ENCODE measurements around the gene CACNA2D2.

CACNA2D2 gene

DNA sequence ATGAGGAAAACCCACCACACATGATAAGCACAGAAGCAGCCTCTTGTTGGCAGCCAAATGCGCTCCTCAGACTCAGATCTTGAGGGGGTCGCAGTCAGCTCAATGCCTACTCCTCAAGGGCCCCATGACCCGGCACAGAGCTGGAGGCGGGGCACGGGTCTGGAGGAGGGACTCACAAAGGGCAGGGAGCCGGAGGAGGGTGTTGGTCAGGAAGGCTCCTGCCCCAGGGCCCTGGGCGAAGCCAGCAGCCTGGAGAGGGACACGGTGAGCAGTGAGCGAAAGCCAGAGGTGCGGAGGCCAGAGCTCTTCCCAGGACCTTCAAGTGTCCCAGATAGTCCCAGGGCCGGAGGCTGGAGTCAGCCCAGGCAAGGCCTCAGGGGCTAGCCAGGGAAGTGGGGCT, 9.8 kb downstream of the CACNA2D2 start:
- DNase-seq = no peak

DNA sequence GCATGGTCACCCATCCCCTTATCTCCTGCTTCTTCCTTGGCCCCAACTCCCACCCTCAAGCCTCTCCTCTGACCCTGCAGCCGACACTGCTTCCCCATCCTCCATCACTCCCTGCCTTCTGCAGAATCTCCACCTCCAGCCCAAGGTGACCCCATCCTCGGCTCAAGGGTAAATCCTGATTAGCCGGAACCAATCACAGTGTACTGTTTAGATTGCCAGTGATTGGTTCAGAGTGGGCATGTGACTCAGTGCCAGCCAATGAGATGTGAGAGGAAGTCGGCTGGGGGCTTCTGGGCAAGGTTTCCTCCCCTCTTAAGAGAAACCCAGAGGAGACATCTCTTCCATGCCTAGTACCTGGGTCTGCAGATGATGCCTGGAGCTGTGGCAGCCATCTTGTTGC, 10.3 kb downstream of the CACNA2D2 start:
- DNase-seq = no peak

DNA sequence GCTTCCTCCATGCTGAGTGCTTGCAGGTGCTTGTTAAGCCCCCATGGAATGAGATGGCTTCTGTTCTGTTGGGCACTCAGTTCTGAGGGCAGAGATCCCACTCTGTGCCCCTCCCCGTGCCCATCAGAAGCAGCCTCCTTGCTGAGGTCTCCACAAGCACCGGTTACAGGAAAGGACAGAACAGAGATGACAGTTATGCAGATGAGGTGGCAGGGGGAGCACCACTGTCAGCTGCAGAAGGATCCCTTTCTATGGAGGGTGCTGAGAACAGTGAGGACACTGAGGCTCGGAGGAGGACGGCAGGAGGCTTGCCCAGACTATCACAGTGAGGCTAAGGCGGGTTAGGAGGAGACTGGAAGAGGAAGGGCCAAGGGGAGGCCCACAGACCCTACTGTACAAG, 12.4 kb downstream of the CACNA2D2 start:
- no peak for DNase-seq

DNA sequence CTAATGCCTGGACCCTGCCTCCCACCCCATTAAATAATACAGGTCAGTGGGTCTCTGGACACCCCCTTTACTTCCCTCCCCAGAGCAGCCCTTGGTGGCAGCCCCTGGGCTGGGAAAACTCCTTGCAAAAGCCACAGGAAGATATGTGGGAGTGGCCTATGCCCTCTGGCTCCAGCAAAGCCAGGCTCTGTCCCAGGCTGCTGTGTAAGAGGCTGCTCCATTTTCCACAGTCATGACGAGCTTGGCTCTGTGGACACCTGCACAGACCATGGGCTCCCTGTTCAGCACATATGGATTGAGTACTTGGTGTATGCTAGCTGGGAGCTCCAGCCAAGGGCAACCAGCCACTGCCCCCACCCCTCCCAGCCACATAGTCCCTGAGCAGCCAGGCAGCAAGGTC, 13.0 kb downstream of the CACNA2D2 start:
- no peak for DNase-seq

DNA sequence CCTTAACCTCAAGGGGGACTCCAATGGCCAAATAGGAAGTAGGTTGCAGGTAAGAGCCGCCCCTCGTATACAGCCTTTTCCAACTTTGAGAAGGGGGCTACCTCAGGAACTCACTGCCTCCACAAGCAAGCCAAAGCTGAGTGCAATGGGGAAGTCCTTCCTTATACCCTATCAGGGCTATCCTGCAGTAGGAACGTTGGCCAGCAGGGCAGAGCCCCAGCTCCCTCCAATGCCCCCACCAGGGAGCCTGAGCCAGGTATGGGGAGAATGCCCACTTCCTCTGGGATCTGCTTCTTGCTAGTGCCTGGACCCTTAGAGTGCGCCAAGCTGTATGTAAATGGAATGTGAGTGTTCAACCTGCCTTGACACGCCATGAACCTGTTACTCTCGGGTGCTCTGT, 16.3 kb downstream of the CACNA2D2 start:
- DNase-seq = no peak

DNA sequence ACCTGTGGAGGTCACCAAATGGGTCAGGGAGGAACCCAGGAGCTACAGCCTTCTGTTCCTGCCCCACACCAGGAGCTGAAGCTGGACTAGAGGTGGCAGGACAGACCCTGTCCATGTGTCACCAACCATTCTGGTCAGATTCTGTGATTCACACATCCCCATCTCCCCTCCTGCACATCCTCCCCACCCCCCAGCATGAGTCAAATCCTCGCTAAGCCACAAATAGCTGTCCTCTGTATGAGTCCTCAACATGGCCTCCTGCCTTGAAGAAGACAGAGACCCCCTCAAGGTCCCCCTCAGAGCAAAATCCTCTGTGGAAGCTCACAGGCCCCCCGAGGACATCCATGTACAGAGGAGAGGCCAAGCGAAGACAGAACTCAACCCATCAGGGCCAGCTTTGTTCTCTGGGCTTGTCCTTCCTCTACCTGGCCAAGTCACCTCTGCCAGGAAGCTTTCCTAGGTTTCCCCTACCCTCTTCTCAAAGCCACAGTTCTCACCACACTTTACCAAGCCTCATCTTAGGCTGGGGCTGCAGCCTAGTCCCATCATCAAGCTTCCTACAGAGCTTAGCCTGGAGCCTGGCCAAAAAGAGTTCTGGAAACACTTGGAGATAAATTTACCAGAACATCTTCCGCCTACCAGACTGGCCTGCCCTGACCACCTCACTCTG, 17.1 kb downstream of the CACNA2D2 start:
- DNase-seq = no peak

DNA sequence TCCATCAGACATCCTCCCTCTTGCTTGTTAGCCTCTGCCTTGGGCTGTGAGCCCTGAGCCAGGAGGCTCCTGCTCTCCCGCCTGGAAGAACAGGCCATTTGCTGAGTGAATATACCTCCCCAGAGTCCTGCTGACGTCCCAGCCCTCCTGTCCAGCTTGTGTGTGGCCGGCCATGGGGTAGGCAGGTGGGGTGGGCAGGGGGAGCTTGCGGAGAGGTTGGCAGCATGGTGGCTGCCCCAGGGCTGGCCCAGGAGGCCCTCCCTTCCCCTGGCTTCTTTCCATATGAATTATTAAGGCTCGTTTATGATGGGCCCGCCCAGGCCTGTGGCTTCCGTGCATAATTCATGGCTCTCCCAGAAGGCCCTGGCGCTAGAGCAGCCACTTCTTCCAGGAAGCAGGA, 18.7 kb downstream of the CACNA2D2 start:
- peak; percentile 23 for DNase-seq

DNA sequence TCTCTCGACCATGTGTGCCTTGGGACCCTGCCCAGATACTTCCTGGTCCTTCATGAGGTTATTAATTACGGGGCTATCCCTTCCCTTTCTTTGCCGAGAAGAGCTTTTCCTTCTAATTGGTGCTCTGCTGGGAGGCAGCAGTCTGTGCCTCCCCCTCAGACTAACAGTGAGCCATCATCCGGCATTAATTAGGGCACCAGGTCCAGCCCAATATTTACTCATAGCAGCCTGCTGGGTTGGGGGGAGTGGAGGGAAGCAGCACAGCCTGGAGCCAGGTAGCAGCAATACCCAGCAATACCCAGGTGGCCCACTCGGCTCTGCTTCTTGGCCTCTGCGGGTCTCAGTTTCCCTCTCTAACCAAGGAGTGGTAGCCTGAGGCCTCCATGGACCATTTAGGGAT, 20.1 kb downstream of the CACNA2D2 start:
- no peak for DNase-seq

DNA sequence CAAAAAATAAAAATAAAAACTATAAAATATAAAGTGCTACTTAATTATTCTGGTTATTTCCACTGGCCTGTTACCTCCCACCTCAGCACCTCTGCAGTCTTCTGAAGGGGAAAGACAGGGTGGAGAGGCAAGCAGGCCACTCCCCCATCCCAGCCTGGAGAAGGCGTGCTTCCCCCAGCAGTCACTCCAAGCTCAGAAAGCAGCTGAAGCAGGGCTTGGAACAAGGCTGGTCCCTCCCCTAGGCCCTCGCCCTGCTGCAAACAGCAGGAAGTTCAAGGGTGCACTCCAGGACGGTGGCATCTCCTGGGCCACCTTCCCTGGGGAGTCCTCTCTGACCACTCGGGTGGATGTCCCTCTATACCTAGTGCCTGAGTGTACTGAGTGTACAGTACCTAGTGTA, 21.4 kb downstream of the CACNA2D2 start:
- no peak for DNase-seq

DNA sequence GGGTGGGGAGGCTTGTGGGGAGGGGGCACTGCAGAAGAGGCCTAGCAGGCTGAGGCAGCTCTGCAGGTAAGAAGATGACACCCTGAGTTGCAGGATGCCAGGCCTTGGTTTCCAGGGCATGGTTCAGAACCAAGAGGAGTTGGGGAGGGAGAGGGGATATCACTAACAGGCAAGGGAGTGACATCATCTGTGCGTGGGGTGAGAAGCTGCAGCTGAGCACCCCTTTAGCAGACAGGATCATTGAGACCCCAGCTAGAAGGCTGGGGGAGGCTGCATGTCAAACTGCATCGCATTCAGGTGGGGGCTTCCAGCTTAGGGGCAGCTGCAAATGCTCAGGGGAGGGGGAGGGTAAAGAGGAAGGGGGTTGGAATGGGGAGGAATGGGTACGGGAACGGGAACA, 23.0 kb downstream of the CACNA2D2 start:
- DNase-seq = no peak

DNA sequence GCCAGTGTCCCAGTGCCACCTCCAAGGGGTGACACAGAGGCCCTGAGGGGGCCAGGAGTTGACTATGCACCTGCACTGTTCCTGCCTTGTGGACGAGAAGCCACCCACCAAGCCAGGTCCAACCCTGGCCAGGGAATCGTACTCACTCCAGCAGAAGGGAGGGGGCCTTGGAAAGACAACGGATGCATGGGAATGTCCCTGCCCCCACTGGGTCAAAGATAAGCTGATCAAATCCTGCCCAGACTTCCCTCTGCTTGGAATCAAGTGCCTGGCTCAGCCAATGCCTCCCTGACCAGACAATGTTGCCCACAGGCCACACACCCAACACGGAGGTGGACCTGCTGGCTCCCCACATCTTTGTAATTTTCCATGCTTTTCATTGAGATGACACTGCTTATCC, 23.9 kb downstream of the CACNA2D2 start:
- DNase-seq = no peak

DNA sequence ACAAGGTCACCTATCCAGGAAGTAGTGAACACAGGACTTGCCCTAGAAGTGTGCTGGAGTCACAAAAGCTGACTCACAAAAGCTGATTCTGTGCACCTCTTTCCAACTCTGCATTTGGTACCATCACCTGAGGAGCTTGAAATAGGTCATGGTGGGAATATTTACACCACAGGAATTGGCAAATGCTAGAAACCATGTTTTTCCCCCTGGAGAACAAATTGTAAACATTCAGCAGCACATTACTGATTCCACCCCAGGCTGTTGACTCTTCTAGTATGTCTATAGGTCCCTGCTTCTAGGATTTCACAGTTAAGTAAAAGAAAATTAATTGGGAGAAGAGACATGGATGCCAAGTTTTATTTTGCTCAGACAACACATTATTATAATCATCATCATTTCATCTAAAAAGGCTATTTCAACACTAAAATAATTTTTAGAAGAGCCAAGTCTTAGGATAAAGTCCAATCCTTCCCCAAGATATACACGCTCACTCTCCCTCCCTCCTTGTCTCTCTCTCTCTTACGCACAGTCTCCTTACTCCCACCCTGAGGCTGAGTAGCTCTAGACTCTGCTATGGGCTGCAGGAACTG, 24.7 kb downstream of the CACNA2D2 start:
- no peak for DNase-seq

DNA sequence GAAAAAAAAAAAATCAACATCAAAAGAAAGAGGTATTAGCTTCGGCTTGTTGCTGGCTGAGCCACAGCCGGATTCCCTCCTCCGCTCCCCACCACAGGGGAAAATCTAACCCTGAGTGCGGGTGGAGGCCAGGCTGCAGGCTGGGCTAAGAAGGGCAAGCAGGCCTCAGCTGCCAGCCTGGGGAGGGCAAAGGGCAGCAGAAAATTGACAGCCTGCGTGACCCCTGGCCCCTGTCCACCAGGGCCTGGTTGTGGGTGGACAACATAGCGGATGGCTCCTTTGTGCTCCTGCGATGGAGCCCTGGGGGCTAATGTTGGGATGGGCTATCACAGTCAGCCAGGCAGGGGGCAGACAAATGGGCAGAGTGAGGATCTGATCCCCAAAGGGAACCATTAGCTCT, 25.4 kb downstream of the CACNA2D2 start:
- DNase-seq = no peak

DNA sequence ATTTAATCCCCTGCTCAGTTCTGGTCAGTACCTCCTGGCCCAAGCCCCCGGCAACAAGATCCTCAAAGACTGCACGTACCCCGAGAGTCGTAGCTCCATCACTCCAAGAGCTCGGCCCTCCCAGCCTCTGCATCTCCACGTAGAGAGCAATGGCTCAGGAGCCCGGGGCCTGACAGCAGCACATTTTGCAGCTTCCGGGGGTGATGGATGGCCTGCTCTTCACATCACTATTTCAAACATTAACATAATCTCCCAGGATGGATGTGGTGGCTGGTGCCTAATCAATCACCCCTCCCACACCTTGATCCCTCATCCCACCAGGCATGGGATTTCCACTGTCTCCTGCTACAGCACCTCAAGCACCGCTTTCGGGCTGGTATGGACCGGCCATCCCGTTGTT, 28.1 kb downstream of the CACNA2D2 start:
- DNase-seq = no peak

DNA sequence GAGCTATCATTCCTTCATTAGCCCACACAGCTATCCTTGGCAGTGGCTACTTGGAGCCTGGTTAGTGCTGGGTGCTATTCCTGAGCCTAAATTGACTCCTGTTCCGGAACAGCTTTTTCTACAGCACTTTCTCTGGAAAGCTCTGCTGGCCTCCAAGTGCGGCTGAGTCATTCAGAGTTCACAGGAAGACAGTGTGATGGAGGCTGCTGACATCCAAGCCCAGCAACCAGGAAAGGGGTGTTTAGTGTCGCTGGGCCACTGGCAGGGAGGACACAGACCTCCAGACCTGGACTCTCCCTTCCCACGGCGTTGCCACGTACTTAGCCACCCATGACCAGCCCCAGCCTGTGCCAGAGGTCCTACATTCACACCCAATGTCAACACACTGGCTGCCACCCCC, 28.7 kb downstream of the CACNA2D2 start:
- no peak for DNase-seq

DNA sequence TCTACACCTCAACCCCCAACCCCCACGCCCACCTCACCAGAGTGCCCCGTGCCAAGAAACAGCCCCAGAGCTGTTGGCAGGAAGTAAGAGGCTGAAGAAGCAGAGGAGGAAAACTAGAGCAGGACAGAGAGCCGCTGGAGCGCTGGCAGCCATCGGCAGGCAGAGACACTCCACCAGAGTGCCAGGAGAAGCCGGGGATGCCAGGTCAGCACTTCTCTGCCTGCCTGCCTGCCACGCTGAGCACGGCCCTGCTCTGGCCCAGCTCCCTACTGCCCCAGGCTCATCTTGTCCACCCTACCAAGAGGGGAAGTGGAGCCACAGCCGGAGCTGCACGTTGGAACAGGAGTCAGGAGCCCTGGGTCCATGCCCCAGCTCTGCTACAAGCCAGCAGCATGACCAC, 29.7 kb downstream of the CACNA2D2 start:
- DNase-seq = no peak

DNA sequence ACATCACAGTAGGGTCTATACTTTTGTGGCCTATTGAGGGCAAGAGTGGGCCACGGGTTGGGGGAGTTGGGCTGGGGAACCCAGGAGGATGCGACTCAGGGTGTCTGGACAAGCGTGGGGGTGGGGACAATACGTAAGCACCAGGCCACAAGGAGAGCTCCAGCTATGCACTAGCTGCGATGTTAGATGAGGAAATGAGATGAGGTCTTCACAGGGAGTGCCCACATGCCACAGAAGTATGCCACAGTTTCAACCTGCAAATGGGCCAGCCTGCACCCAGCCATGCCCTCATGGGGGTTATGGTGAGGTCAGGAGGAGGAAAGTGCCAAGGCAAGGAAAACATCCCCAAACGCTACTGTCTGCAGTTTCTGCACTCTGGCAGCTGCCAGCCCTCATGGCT, 30.5 kb downstream of the CACNA2D2 start:
- no peak for DNase-seq

DNA sequence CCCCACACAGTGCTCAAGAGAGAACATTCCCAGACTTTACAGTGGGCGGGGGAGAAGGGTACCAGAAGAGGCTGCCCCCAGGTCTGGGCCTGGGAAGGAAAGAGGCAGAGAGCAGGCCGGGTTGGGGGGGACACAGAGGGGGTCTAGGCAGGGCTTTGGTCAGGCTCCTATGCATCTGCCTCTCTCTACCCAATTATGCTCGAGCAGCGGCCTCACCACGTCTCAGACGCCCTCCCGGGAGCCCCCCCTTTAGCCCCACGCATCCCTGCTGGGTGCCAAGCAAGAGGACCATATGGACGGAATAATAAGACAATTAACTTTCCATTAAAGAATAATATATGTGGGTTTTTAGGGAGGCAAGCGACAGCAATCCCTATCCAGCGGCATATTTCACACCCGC, 32.8 kb downstream of the CACNA2D2 start:
- no peak for DNase-seq

DNA sequence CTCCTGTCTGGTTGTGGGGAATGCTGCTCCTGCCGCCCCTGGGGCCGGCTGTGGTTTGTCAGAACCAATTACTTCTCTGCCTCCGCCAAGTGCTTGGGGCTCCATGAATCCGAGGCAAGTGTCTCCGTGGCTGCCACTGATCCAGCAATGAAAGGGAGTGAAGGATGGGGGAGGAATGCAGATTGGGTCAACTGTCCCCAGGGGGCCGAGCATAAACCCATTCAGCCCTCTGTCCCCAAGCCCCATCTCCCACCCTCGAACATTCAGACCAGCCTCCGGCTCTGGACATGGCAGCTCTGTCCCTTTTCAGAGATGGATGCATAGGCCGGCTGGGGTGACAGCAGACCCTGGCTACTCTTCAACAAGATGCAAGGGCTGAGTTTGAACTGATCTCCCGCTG, 35.5 kb downstream of the CACNA2D2 start:
- no peak for DNase-seq

DNA sequence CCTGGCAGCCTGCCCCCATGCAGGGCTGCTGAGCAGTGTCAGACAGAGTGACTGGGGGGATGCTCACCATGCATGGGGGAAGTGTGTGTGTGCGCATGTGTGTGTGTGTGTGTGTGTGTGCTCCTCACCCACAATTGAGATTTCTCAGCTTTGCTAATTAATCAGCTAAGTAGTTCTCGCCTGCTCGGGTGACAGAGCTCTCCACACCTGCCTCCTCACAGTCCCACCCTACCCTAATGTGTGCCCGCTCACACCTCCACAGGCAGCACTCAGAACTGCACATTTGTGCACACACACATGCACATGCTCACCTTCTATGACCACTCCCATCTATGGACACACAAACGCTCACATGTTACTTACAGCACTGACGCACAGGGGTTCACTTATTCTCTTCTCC, 37.3 kb downstream of the CACNA2D2 start:
- DNase-seq = no peak

DNA sequence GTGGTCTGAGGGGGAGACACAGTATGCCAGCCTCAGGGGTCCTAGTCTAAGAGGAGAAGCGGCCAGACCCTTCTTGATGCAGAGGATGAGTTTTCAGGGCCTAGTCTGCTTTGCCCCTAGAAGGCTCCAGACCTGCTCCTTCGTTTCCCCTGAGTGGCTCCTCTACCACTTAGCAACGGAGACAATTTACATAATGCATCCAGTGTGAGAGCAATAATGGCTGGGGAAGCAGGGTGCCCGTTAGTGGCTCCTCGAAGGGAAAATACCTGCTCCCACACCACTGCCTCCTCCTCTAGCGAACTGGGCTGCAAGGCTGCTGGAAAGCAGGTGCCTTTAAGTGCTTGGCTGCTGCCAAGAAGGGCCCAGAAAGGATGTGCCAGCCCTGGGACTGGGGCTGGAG, 38.9 kb downstream of the CACNA2D2 start:
- DNase-seq = no peak

DNA sequence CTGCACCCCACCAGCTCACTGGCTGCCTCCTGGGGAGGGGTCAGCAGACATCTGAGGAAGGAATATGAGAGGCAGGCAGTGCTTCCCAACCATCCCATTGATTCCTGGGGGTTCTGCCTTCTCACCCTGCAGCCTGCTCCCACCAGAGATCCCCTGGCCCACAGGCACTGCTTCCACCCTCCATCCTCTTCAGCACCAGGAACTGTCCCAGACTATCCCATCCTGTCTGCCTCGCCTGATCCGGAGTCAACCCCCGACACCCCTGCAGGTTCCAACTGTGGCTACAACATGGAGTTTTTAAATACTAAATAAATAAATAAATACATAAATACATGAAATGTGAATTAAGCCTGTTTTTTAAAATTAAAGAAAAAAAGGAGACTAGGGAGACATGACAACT, 43.6 kb downstream of the CACNA2D2 start:
- no peak for DNase-seq

DNA sequence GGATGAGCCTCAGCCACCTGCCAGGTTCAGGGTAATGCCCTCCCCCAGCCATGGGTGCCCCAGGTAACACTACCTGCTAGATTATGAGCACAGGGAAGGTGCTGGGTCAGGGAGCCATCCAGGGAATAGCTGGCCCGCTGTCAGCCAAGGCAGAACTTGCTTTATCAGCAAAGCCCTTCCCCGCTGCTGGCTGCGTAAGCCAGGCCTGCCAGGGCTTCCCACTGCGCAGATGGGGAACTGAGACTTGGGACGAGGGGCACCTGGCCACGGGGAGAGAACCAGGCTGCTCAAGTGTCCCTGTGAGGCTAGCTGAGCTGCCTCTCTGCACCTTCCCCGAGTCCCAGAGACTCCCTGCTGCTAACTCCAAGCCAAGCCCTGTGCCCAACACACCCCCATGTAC, 45.4 kb downstream of the CACNA2D2 start:
- no peak for DNase-seq

DNA sequence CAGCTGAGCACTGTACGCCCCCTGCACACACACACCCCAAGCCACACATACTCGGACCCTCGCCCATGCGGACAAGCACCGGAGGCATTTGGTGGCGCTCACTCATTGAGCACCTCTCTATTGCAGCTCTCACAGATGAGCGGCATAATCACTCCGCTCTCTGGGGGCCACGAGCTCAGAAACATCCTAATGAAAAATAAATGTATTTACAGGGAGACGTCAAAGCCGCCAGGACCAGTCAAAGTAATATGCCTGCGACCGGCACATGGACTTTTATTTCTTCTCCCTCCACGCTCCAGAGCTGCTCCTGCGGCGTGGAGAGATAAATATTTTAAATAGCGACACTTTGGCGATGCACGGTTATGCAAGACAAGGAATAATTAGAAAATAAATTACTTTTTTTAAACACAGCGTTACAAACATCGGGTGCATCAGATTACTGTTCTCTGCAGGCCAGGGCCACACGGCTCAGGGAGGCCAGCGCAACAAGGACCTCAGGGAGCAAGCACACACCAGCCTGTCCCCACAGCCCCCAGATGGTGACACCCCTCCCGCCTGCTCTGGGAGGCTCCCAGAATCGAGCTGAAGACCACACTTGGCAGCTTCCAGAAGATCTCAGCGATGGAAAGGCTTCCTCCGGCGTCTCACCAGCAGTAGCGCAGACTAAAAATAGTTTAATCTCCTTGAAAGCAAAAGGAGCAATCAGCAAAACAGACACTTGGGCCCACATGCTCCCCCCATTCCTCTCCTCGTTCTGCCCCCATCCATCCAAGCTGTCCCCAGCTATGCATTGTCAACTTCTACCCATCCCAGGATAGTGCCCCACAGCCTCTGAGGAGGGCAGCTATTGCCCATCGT, 48.0 kb downstream of the CACNA2D2 start:
- DNase-seq = no peak

All from NCI-H1694 (cell line).